GM18868 (cell line): ENCODE data around the gene TNFRSF14.
A peak's percentile ranks its signal among the peaks of the same experiment; 100 is the strongest.
"Not testable (repeated sequence)": the region's sequence is repeated elsewhere in the genome, so short reads cannot be mapped to it uniquely, and the experiment has no call there.

Source experiments
- ATAC-seq: cut with Tn5 transposase; IDR thresholded peaks from one replicate; pipeline ENCODE4 v1.9.1; 2021; ENCODE audit warnings: mild to moderate bottlenecking, moderate library complexity; ENCODE audit not compliant: unreplicated experiment

The TNFRSF14 gene

GRCh38 chr1:2538376-2538775, 17.8 kb upstream of the TNFRSF14 start:
- ATAC-seq, result no peak

GRCh38 chr1:2538872-2539271, 17.3 kb upstream of the TNFRSF14 start:
- ATAC-seq, result no peak

GRCh38 chr1:2539312-2539907, 16.8 kb upstream of the TNFRSF14 start:
- no peak for ATAC-seq

- ATAC-seq, result no peak
Measured at GRCh38 chr1:2540816-2541492, 15.2 kb upstream of the TNFRSF14 start.

- no peak for ATAC-seq
Measured at GRCh38 chr1:2541619-2542245, 14.4 kb upstream of the TNFRSF14 start.

GRCh38 chr1:2542246-2542915, 13.8 kb upstream of the TNFRSF14 start:
- no peak for ATAC-seq

- ATAC-seq, result no peak
Measured at GRCh38 chr1:2543543-2544092, 12.6 kb upstream of the TNFRSF14 start.

GRCh38 chr1:2544093-2544874, 11.9 kb upstream of the TNFRSF14 start:
- no peak for ATAC-seq

- no peak for ATAC-seq
Measured at GRCh38 chr1:2544875-2545640, 11.1 kb upstream of the TNFRSF14 start.

GRCh38 chr1:2545754-2546514, 10.2 kb upstream of the TNFRSF14 start:
- ATAC-seq, result peak; percentile 31

GRCh38 chr1:2546515-2547209, 9.5 kb upstream of the TNFRSF14 start:
- ATAC-seq, result peak; percentile 34

- ATAC-seq, result no peak
Measured at GRCh38 chr1:2547210-2548067, 8.7 kb upstream of the TNFRSF14 start.

GRCh38 chr1:2548068-2548589, 8.0 kb upstream of the TNFRSF14 start:
- no peak for ATAC-seq

- not testable (repeated sequence) for ATAC-seq
Measured at GRCh38 chr1:2549367-2550029, 6.7 kb upstream of the TNFRSF14 start.

GRCh38 chr1:2550309-2550861, 5.8 kb upstream of the TNFRSF14 start:
- not testable (repeated sequence) for ATAC-seq

GRCh38 chr1:2551544-2551943, 4.6 kb upstream of the TNFRSF14 start:
- not testable (repeated sequence) for ATAC-seq

- no peak for ATAC-seq
Measured at GRCh38 chr1:2552189-2552588, 4.0 kb upstream of the TNFRSF14 start.
